Skin epidermis (tissue), 12 donors: ENCODE data around the gene COL8A1.

Experiments used
- H3K27ac ChIP-seq, 21 experiments: fragments of 200-600 bp; sonication (generic) in 11 of 21; one replicate each; pipeline ENCODE4 v1.5.0; 2020; ENCODE audit warnings: mild to moderate bottlenecking in 3 of 21, inconsistent platforms in 2 of 21, moderate library complexity in 2 of 21
- H3K4me3 ChIP-seq, 7 experiments: fragments of 200-600 bp; sonication (generic) in 2 of 7; one replicate each; pipeline ENCODE4 v1.5.0; 2020; ENCODE audit warnings: inconsistent platforms in 2 of 7, mild to moderate bottlenecking in 2 of 7, moderate library complexity in 1 of 7

Gene COL8A1

GRCh38 chr3:99637368-99638111 lies 854 bp upstream of the COL8A1 start:
- Histone ChIP-seq H3K27ac (peak overlapping the region in 18 of 21 experiments; percentile 19 to 86 (median 58)), H3K4me3 (peak overlapping the region; percentile 17 to 47 (median 26))

- Histone ChIP-seq H3K4me3 (no peak overlapping the region), H3K27ac (no peak overlapping the region)
Measured at GRCh38 chr3:99639579-99639978, 1.2 kb downstream of the COL8A1 start.

GRCh38 chr3:99640214-99640851 lies 1.9 kb downstream of the COL8A1 start:
- Histone ChIP-seq H3K27ac (no peak overlapping the region), H3K4me3 (no peak overlapping the region)

GRCh38 chr3:99641480-99641879 lies 3.1 kb downstream of the COL8A1 start:
- Histone ChIP-seq H3K27ac (no peak overlapping the region), H3K4me3 (no peak overlapping the region)

GRCh38 chr3:99641982-99642381 lies 3.6 kb downstream of the COL8A1 start:
- no peak overlapping the region for H3K4me3 ChIP-seq
- no peak overlapping the region for H3K27ac ChIP-seq

GRCh38 chr3:99644017-99644416 lies 5.6 kb downstream of the COL8A1 start:
- Histone ChIP-seq H3K4me3 (no peak overlapping the region), H3K27ac (peak overlapping the region in 1 of 21 experiments; percentile 12)

GRCh38 chr3:99644746-99645145 lies 6.4 kb downstream of the COL8A1 start:
- no peak overlapping the region for H3K4me3 ChIP-seq
- H3K27ac ChIP-seq: peak overlapping the region in 2 of 21 experiments; percentile 74 to 81

- Histone ChIP-seq H3K4me3 (no peak overlapping the region), H3K27ac (peak overlapping the region in 15 of 21 experiments; percentile 6 to 81 (median 39))
Measured at GRCh38 chr3:99645277-99646106, 7.1 kb downstream of the COL8A1 start.

- Histone ChIP-seq H3K4me3 (no peak overlapping the region), H3K27ac (peak overlapping the region in 12 of 21 experiments; percentile 6 to 81 (median 44))
Measured at GRCh38 chr3:99646107-99646435, 7.7 kb downstream of the COL8A1 start.

GRCh38 chr3:99647081-99647480 lies 8.7 kb downstream of the COL8A1 start:
- no peak overlapping the region for H3K4me3 ChIP-seq
- H3K27ac ChIP-seq: peak overlapping the region in 2 of 21 experiments; percentile 19 to 81

GRCh38 chr3:99648101-99648500 lies 9.7 kb downstream of the COL8A1 start:
- Histone ChIP-seq H3K4me3 (no peak overlapping the region), H3K27ac (peak overlapping the region in 4 of 21 experiments; percentile 13 to 57 (median 34))

- Histone ChIP-seq H3K4me3 (no peak overlapping the region), H3K27ac (peak overlapping the region in 5 of 21 experiments; percentile 13 to 61 (median 32))
Measured at GRCh38 chr3:99648516-99648915, 10.1 kb downstream of the COL8A1 start.

GRCh38 chr3:99651531-99651930 lies 13.1 kb downstream of the COL8A1 start:
- Histone ChIP-seq H3K4me3 (no peak overlapping the region), H3K27ac (peak overlapping the region in 1 of 21 experiments; percentile 10)

GRCh38 chr3:99656624-99657023 lies 18.2 kb downstream of the COL8A1 start:
- Histone ChIP-seq H3K27ac (peak overlapping the region in 6 of 21 experiments; percentile 3 to 71 (median 42)), H3K4me3 (no peak overlapping the region)

GRCh38 chr3:99658274-99658673 lies 19.9 kb downstream of the COL8A1 start:
- H3K27ac ChIP-seq: peak overlapping the region in 7 of 21 experiments; percentile 3 to 68 (median 56)
- H3K4me3 ChIP-seq: no peak overlapping the region

- Histone ChIP-seq H3K4me3 (no peak overlapping the region), H3K27ac (peak overlapping the region in 7 of 21 experiments; percentile 34 to 81 (median 56))
Measured at GRCh38 chr3:99659032-99659431, 20.6 kb downstream of the COL8A1 start.

GRCh38 chr3:99659951-99660350 lies 21.6 kb downstream of the COL8A1 start:
- Histone ChIP-seq H3K4me3 (no peak overlapping the region), H3K27ac (peak overlapping the region in 5 of 21 experiments; percentile 42 to 81 (median 56))

- Histone ChIP-seq H3K27ac (no peak overlapping the region), H3K4me3 (no peak overlapping the region)
Measured at GRCh38 chr3:99662838-99663570, 24.6 kb downstream of the COL8A1 start.

GRCh38 chr3:99663977-99664376 lies 25.6 kb downstream of the COL8A1 start:
- Histone ChIP-seq H3K27ac (no peak overlapping the region), H3K4me3 (no peak overlapping the region)

GRCh38 chr3:99665017-99665416 lies 26.6 kb downstream of the COL8A1 start:
- Histone ChIP-seq H3K4me3 (no peak overlapping the region), H3K27ac (no peak overlapping the region)
